GM12878 (cell line): ENCODE results near the gene PRDM1. TPM values are rescaled to one million over a fixed set of nuclear protein-coding genes. Genes with fewer than 3 reads are reported as not detected.
A peak's percentile ranks its signal among the peaks of the same experiment; 100 is the strongest.

ENCODE experiments used
- ATAC-seq: fragments of 200-7000 bp; cut with Tn5 transposase; 3 replicates; pipeline ENCODE4 v1.9.1; 2020; ENCODE audit warnings: mild to moderate bottlenecking, moderate library complexity
- BruUV-seq: library from RNA; stranded (reverse); fragments of 400-500 nt; replicated peaks from 2 replicates; lab custom pipeline; 2021; lab: Mats Ljungman, UMichigan
- CTCF ChIA-PET: fragments of 300-600 bp; sonication (Branson Sonifier 250); formaldehyde crosslinking; extraction: SDS; loops from one replicate; lab custom pipeline; 2021; ENCODE audit warnings: inconsistent platforms; lab: Yijun Ruan, JAX
- POLR2A ChIA-PET: fragments of 350-600 bp; formaldehyde crosslinking; extraction: SDS; loops from one replicate; lab custom pipeline; 2021; ENCODE audit warnings: inconsistent platforms; lab: Charles Lee
- RAD21 ChIA-PET: fragments of 300-600 bp; sonication (Branson Sonifier 250); formaldehyde crosslinking; loops from one replicate; lab custom pipeline; 2023; ENCODE audit warnings: antibody characterized with exemption; ENCODE audit not compliant: unreplicated experiment; lab: Charles Lee
- SMC1A ChIA-PET: fragments of 300-600 bp; sonication (Branson Sonifier 250); formaldehyde crosslinking; loops from one replicate; lab custom pipeline; 2023; ENCODE audit not compliant: unreplicated experiment, uncharacterized antibody; lab: Charles Lee
- DNase-seq: peaks from one replicate; pipeline ENCODE4 v3.0.0-alpha.2; 2011; ENCODE audit warnings: low read depth, low spot score
- FAIRE-seq: peaks from 3 replicates; lab custom pipeline; 2011; peaks lifted over from hg19 to GRCh38; lab: Jason Lieb, UNC
- H2AFZ ChIP-seq: 2 replicates; pipeline ENCODE4 v1.6.0; 2011; ENCODE audit warnings: low read depth, low read length, control low read depth; ENCODE audit not compliant: control insufficient read depth
- H3K27ac ChIP-seq: 2 replicates; pipeline ENCODE4 v1.5.1; 2011; ENCODE audit warnings: control low read depth; ENCODE audit not compliant: control insufficient read depth, insufficient read depth
- H3K27me3 ChIP-seq, 2 experiments: replicated peaks in 1 of 2; 2 replicates each; pipeline versions ENCODE4 v1.6.0 to v1.6.1; 2011; ENCODE audit warnings: low read length in 1 of 2; ENCODE audit not compliant: control insufficient read depth in 2 of 2, insufficient read depth in 2 of 2
- H3K36me3 ChIP-seq, 2 experiments: 2 replicates each; pipeline ENCODE4 v1.5.1; 2011; ENCODE audit warnings: low read length in 1 of 2; ENCODE audit not compliant: control insufficient read depth in 2 of 2, insufficient read depth in 2 of 2
- H3K4me1 ChIP-seq: 2 replicates; pipeline ENCODE4 v1.6.1; 2011; ENCODE audit warnings: mild to moderate bottlenecking, low read length, moderate library complexity, mixed read lengths; ENCODE audit not compliant: control insufficient read depth, insufficient read depth
- H3K4me2 ChIP-seq: 2 replicates; pipeline ENCODE4 v1.6.0; 2011; ENCODE audit warnings: control low read depth; ENCODE audit not compliant: control insufficient read depth, insufficient read depth
- H3K4me3 ChIP-seq: fragments of 200-600 bp; sonication (generic); 2 replicates; pipeline ENCODE4 v1.5.1; 2016
- H3K79me2 ChIP-seq: 2 replicates; pipeline ENCODE4 v1.6.0; 2011; ENCODE audit warnings: low read length; ENCODE audit not compliant: control insufficient read depth, insufficient read depth
- H3K9ac ChIP-seq: 2 replicates; pipeline ENCODE4 v1.8.0; 2011; ENCODE audit warnings: low read length, control low read depth, mixed read lengths; ENCODE audit not compliant: control insufficient read depth, insufficient read depth
- H3K9me3 ChIP-seq: replicated peaks from 3 replicates; pipeline ENCODE4 v1.5.1; 2011; ENCODE audit warnings: mild to moderate bottlenecking, low read length; ENCODE audit not compliant: control insufficient read depth, insufficient read depth
- H4K20me1 ChIP-seq: 2 replicates; pipeline ENCODE4 v1.6.0; 2011; ENCODE audit not compliant: control insufficient read depth, insufficient read depth
- CREM ChIP-seq: IDR thresholded peaks from 2 replicates; pipeline ENCODE4 v1.6.1; 2014; ENCODE audit warnings: antibody characterized with exemption, low read depth
- DPF2 ChIP-seq: fragments of 450-650 bp; IDR thresholded peaks from 2 replicates; pipeline ENCODE4 v1.6.1; 2017; ENCODE audit warnings: mild to moderate bottlenecking
- ETV6 ChIP-seq, 2 experiments: fragments of 450-650 bp in 1 of 2; IDR thresholded peaks in 1 of 2; conservative IDR thresholded peaks in 1 of 2; 2 replicates each; pipeline ENCODE4 v1.6.1; 2014; ENCODE audit warnings: antibody characterized with exemption in 1 of 2, borderline replicate concordance in 1 of 2, low read depth in 1 of 2, mild to moderate bottlenecking in 1 of 2, moderate library complexity in 1 of 2
- MXI1 ChIP-seq: fragments of 150-350 bp; IDR thresholded peaks from 2 replicates; pipeline ENCODE4 v1.6.1; 2011; ENCODE audit warnings: low read depth, mild to moderate bottlenecking, inconsistent platforms, low read length, improper control_type of control experiment
- MYC ChIP-seq: IDR thresholded peaks from 2 replicates; pipeline ENCODE4 v1.6.1; 2011; ENCODE audit warnings: mild to moderate bottlenecking, low read length, moderate library complexity, inconsistent platforms; ENCODE audit not compliant: insufficient read depth, insufficient replicate concordance, insufficient read length, severe bottlenecking
- NFXL1 ChIP-seq: fragments of 450-650 bp; IDR thresholded peaks from 2 replicates; pipeline ENCODE4 v1.6.1; 2017; ENCODE audit warnings: antibody characterized with exemption, mild to moderate bottlenecking, borderline replicate concordance
- SMAD1 ChIP-seq: fragments of 450-650 bp; IDR thresholded peaks from 2 replicates; pipeline ENCODE4 v1.6.1; 2018; ENCODE audit warnings: mild to moderate bottlenecking, low read depth; ENCODE audit not compliant: partially characterized antibody
- SMAD5 ChIP-seq: IDR thresholded peaks from 2 replicates; pipeline ENCODE4 v1.6.1; 2016; ENCODE audit warnings: antibody characterized with exemption, low read depth
- ZSCAN29 ChIP-seq: fragments of 450-650 bp; IDR thresholded peaks from 2 replicates; pipeline ENCODE4 v1.6.1; 2017; ENCODE audit warnings: mild to moderate bottlenecking, moderate library complexity
- WGBS: methylation state at CpG from one replicate; pipeline ENCODE4 v1.1.6; 2016; ENCODE audit warnings: low lambda C conversion rate; ENCODE audit not compliant: insufficient replicate concordance, insufficient coverage; ENCODE audit errors: missing lambda C conversion rate; 5-methylcytosine and 5-hydroxymethylcytosine counted together
- in situ Hi-C: fragments of 300-500 bp; cut with MboI; formaldehyde crosslinking; loops from 9 replicates; pipeline ENCODE4 v1.14.3; 2018; ENCODE audit warnings: mixed read lengths
- intact Hi-C: fragments of 100-400 bp; cut with micrococcal nuclease; formaldehyde crosslinking; loops from one replicate; pipeline ENCODE4 v1.14.2; 2022; ENCODE audit not compliant: unreplicated experiment
- polyA plus RNA-seq, 11 experiments: library from polyadenylated mRNA; depleted of rRNA in 4 of 11; unstranded in 6 of 11; stranded (reverse) in 5 of 11; fragments of >200 nt; fragmentation: Nextera tagmentation in 4 of 11; fragmentation: Illumina TruSeq in 1 of 11; extraction: Ambion mirVana in 4 of 11; extraction: Trizol in 1 of 11; gene quantifications; 1 replicate in 1 of 11; 2 replicates in 10 of 11; pipeline versions ENCODE4 v1.2.1 to v1.2.3, GENCODE V29; 2011 to 2016; ENCODE audit warnings: inconsistent platforms in 2 of 11, missing spikeins in 2 of 11, low read depth in 1 of 11
- total RNA-seq, 4 experiments: library from RNA; depleted of rRNA in 3 of 4; stranded (reverse); fragments of >200 nt in 3 of 4; fragmentation: Illumina TruSeq in 1 of 4; extraction: Trizol in 1 of 4; gene quantifications; 2 replicates each; pipeline versions ENCODE4 v1.2.1 to v1.2.3, GENCODE V29; 2013 to 2021
- TF ChIP-seq, protein P1 (sequence below): IDR thresholded peaks from 2 replicates; pipeline ENCODE4 v1.6.1; 2011; ENCODE audit warnings: borderline replicate concordance, low read depth, mild to moderate bottlenecking, moderate library complexity, low read length; ENCODE audit not compliant: insufficient read depth, poor library complexity, severe bottlenecking
- TF ChIP-seq, protein P2 (sequence below): fragments of 450-650 bp; IDR thresholded peaks from 2 replicates; pipeline ENCODE4 v1.6.1; 2016; ENCODE audit warnings: mild to moderate bottlenecking

The PRDM1 gene
- total and polyA plus RNA-seq, 10 of the 15 experiments (the other 5 are each of a cell fraction or from before 2014, with no cell fraction given) = 1.9 to 15.8 (median 4.1) TPM

GRCh38 chr6:106143665-106144064, 57.5 kb downstream of the PRDM1 start (continued):
- no peak for TF ChIP-seq MXI1
- TF ChIP-seq, all 136 proteins: peak for 0

DNA sequence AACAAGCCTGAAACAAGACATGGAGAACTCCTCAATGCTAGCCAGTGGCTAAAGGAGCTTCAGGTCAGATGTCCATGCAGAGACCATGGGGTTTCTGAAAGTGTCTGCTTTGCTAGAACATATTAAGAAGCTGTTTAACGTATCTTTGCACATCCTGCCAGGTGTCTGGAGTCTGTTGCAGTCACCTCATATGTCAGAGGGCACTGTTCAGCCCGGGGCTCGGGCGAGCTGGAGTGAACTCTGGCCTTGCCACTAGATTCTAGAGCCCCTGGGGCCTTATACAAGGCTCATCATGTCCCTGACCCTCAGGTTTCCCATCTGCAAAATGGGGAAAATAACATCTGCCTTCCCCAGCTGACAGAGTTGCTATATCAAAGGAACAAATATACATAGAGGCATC, 59.0 kb downstream of the PRDM1 start:
- H3K4me1 ChIP-seq = peaks cover 60% of the 10 kb centered on the region
- WGBS = 19% methylated on average over 4 of the region's 4 CpGs
- RAD21 ChIA-PET = interaction anchor here (1.1 to 8.7 kb wide), 3 partner anchors 20 to 47 kb away, joined by 3 to 90 read pairs (median 3); no protein-coding TSS in a partner anchor
- no peaks in the 10 kb centered on the region for H4K20me1 ChIP-seq
- in situ Hi-C loops = no loop called here
- no peak for FAIRE-seq
- POLR2A ChIA-PET = interaction anchor here (0.6 to 1.2 kb wide), 4 partner anchors 14 to 183 kb away, joined by 3 to 9 read pairs (median 4); no protein-coding TSS in a partner anchor
- ATAC-seq = 0 out of 3 replicates have a peak, but pooled peaks have one; percentile 2
- no peak overlapping the region for H2AFZ ChIP-seq
- no peak for DNase-seq
- intact Hi-C loops = loop anchor here (1.0 to 2.0 kb wide), 3 partner anchors 19 to 42 kb away; no protein-coding TSS in a partner anchor
- H3K4me3 ChIP-seq = no peak overlapping the region
- TSS peak; percentile 75 for BruUV-seq
- H3K27me3 ChIP-seq = no peaks in the 10 kb centered on the region
- no peaks in the 10 kb centered on the region for H3K9me3 ChIP-seq
- SMC1A ChIA-PET = interaction anchor here (0.8 to 18.2 kb wide), 9 partner anchors 11 to 78 kb away, joined by 4 to 217 read pairs (median 5); partner anchors contain the start of gene PRDM1
- H3K79me2 ChIP-seq = no peaks in the 10 kb centered on the region
- no peaks in the 10 kb centered on the region for H3K36me3 ChIP-seq
- TF ChIP-seq ETV6 (conservative IDR thresholded peaks at IDR 0.05 in 1 of 2, IDR thresholded peaks at IDR 0.05 in 1 of 2; ENCODE audit: borderline replicate concordance in 1 of 2, low read depth in 1 of 2) (no peak), SMAD1 (no peak), SMAD5 (no peak), ZSCAN29 (no peak), CREM (no peak), MYC (no peak), NFXL1 (no peak), DPF2 (no peak)
- TF ChIP-seq, protein P1, sequence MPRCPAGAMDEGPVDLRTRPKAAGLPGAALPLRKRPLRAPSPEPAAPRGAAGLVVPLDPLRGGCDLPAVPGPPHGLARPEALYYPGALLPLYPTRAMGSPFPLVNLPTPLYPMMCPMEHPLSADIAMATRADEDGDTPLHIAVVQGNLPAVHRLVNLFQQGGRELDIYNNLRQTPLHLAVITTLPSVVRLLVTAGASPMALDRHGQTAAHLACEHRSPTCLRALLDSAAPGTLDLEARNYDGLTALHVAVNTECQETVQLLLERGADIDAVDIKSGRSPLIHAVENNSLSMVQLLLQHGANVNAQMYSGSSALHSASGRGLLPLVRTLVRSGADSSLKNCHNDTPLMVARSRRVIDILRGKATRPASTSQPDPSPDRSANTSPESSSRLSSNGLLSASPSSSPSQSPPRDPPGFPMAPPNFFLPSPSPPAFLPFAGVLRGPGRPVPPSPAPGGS = no peak
- TF ChIP-seq, protein P2, sequence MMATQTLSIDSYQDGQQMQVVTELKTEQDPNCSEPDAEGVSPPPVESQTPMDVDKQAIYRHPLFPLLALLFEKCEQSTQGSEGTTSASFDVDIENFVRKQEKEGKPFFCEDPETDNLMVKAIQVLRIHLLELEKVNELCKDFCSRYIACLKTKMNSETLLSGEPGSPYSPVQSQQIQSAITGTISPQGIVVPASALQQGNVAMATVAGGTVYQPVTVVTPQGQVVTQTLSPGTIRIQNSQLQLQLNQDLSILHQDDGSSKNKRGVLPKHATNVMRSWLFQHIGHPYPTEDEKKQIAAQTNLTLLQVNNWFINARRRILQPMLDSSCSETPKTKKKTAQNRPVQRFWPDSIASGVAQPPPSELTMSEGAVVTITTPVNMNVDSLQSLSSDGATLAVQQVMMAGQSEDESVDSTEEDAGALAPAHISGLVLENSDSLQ = no peak
- peak overlapping the region; percentile 39 for H3K9ac ChIP-seq
- H3K27ac ChIP-seq = peak overlapping the region; percentile 62
- H3K4me2 ChIP-seq = peak overlapping the region; percentile 69
- CTCF ChIA-PET = interaction anchor here (0.9 to 3.2 kb wide), 8 partner anchors 8 to 78 kb away, joined by 3 to 16 read pairs (median 3); no protein-coding TSS in a partner anchor
